ENCODE results near the gene CELF2.

DNA sequence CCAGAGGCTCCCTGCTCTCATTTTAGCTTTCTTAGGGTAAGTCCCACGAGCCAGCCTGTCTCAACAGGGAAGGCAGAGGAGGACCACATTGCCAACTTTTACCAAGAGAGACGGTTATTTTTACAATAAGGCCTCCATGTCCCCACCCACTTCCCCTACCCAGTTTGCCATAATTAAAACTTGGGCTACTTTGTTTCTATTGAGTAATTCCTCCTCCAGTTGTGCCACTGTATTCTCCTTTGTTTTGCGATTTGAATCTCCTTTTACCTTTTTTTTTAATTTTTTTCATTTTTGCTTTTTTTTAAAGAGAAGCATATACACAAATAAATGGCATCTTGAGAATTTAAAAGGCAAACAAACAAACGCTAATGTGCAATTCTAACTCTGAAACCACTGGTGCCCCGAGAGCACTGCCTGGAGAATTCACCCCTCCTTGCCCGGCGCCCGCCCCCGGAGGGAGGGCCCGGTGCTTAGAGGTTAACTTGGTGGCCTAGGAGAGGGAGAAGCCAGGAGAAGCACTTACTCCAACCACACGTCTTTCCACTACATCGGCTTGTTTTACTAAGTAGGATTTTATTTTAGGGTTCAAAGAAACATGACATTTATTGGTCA, 311.5 kb downstream of the CELF2 start:
- TF ChIP-seq, protein P1, sequence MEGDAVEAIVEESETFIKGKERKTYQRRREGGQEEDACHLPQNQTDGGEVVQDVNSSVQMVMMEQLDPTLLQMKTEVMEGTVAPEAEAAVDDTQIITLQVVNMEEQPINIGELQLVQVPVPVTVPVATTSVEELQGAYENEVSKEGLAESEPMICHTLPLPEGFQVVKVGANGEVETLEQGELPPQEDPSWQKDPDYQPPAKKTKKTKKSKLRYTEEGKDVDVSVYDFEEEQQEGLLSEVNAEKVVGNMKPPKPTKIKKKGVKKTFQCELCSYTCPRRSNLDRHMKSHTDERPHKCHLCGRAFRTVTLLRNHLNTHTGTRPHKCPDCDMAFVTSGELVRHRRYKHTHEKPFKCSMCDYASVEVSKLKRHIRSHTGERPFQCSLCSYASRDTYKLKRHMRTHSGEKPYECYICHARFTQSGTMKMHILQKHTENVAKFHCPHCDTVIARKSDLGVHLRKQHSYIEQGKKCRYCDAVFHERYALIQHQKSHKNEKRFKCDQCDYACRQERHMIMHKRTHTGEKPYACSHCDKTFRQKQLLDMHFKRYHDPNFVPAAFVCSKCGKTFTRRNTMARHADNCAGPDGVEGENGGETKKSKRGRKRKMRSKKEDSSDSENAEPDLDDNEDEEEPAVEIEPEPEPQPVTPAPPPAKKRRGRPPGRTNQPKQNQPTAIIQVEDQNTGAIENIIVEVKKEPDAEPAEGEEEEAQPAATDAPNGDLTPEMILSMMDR (IDR thresholded peaks at IDR 0.05): no peak
- TF ChIP-seq POLR2A (IDR thresholded peaks at IDR 0.05): no peak
- TF ChIP-seq POLR2AphosphoS5 (IDR thresholded peaks at IDR 0.05; ENCODE audit: insufficient read depth in 1 of 2, low read depth in 1 of 2): no peak

Measured in vagina (tissue), 2 donors.